ENCODE measurements around the gene SMIM5.
"Not testable (repeated sequence)": the region's sequence is repeated elsewhere in the genome, so short reads cannot be mapped to it uniquely, and the experiment has no call there.

Gene SMIM5

DNA sequence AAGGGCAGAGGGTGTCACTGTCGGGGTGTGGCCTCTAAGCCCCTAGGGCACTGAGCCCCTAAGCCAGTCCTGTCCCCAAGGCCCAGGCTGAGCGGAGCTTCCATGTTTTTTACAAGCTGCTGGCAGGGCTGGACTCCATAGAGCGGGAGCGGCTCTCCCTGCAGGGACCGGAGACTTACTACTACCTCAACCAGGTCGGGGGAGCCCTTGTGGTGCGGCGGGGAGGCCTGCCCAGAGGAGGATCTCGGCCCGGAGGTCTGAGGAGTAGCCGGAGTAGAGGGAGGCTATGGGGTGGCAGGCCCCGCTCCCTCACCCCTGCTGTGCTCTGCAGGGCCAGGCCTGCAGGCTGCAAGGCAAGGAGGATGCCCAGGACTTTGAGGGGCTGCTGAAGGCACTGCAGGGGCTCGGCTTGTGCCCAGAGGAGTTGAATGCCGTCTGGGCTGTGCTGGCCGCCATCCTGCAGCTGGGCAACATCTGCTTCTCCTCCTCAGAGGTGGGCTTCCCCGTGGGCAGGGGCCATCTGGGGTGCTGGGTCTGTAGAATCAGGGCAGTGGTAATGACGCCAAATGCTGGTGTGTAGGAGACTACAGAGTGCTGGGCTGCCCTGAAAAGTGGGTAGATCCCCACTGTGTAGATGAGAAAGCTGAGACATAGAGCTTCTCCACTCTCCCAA lies 40.8 kb upstream of the SMIM5 start:
- Histone ChIP-seq H3K9ac (ENCODE audit: low read length) (no peak overlapping the region), H3K27me3 (replicated peaks; ENCODE audit: control insufficient read depth, insufficient read depth, low read length) (peaks cover 16% of the 10 kb centered on the region), H3K4me1 (ENCODE audit: control insufficient read depth, insufficient read depth, low read length) (no peaks in the 10 kb centered on the region), H3K4me3 (ENCODE audit: low read length) (no peak overlapping the region), H3K36me3 (ENCODE audit: control insufficient read depth, insufficient read depth, low read length, severe bottlenecking) (no peaks in the 10 kb centered on the region), H3K9me3 (ENCODE audit: control insufficient read depth, low read length) (no peaks in the 10 kb centered on the region)
- no peak for DNase-seq (ENCODE audit: low read depth)

DNA sequence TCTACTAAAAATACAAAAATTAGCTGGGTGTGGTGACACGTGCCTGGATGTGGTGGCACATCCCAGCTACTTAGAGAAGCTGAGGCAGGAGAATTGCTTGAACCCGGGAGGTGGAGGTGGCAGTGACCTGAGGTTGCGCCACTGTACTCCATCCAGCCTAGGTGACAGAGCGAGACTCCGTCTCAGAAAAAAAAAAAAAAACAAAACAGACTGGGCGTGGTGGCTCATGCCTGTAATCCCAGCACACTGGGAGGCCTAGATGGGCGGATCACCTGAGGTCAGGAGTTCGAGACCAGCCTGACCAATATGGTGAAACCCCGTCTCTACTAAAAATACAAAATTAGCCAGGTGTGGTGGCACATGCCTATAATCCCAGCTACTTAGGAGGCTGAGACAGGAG lies 39.8 kb upstream of the SMIM5 start:
- H3K27me3 ChIP-seq (replicated peaks; ENCODE audit: control insufficient read depth, insufficient read depth, low read length), result peaks cover 11% of the 10 kb centered on the region
- H3K36me3 ChIP-seq (ENCODE audit: control insufficient read depth, insufficient read depth, low read length, severe bottlenecking); H3K4me1 ChIP-seq (ENCODE audit: control insufficient read depth, insufficient read depth, low read length); H3K9me3 ChIP-seq (ENCODE audit: control insufficient read depth, low read length); DNase-seq (ENCODE audit: low read depth); H3K4me3 ChIP-seq (ENCODE audit: low read length); H3K9ac ChIP-seq (ENCODE audit: low read length): not testable (repeated sequence)

GRCh38 chr17:75594499-75595283 lies 38.5 kb upstream of the SMIM5 start:
- DNase-seq (ENCODE audit: low read depth), result no peak
- Histone ChIP-seq H3K4me3 (ENCODE audit: low read length) (no peak overlapping the region), H3K9me3 (ENCODE audit: control insufficient read depth, low read length) (no peaks in the 10 kb centered on the region), H3K9ac (ENCODE audit: low read length) (no peak overlapping the region), H3K27me3 (replicated peaks; ENCODE audit: control insufficient read depth, insufficient read depth, low read length) (peaks cover 11% of the 10 kb centered on the region), H3K4me1 (ENCODE audit: control insufficient read depth, insufficient read depth, low read length) (no peaks in the 10 kb centered on the region), H3K36me3 (ENCODE audit: control insufficient read depth, insufficient read depth, low read length, severe bottlenecking) (no peaks in the 10 kb centered on the region)

- no peaks in the 10 kb centered on the region for H3K36me3 ChIP-seq (ENCODE audit: control insufficient read depth, insufficient read depth, low read length, severe bottlenecking)
- H3K4me3 ChIP-seq (ENCODE audit: low read length), result no peak overlapping the region
- no peak for DNase-seq (ENCODE audit: low read depth)
- H3K9ac ChIP-seq (ENCODE audit: low read length), result no peak overlapping the region
- no peaks in the 10 kb centered on the region for H3K9me3 ChIP-seq (ENCODE audit: control insufficient read depth, low read length)
- no peaks in the 10 kb centered on the region for H3K4me1 ChIP-seq (ENCODE audit: control insufficient read depth, insufficient read depth, low read length)
- H3K27me3 ChIP-seq (replicated peaks; ENCODE audit: control insufficient read depth, insufficient read depth, low read length), result peaks cover 11% of the 10 kb centered on the region
These were observed 37.8 kb upstream of the SMIM5 start for GRCh38 chr17:75595284-75595919.

- H3K4me3 ChIP-seq (ENCODE audit: low read length), result no peak overlapping the region
- H3K9me3 ChIP-seq (ENCODE audit: control insufficient read depth, low read length), result no peaks in the 10 kb centered on the region
- H3K9ac ChIP-seq (ENCODE audit: low read length), result no peak overlapping the region
- H3K27me3 ChIP-seq (replicated peaks; ENCODE audit: control insufficient read depth, insufficient read depth, low read length), result peaks cover 11% of the 10 kb centered on the region
- no peak for DNase-seq (ENCODE audit: low read depth)
- no peaks in the 10 kb centered on the region for H3K36me3 ChIP-seq (ENCODE audit: control insufficient read depth, insufficient read depth, low read length, severe bottlenecking)
- H3K4me1 ChIP-seq (ENCODE audit: control insufficient read depth, insufficient read depth, low read length), result no peaks in the 10 kb centered on the region
These were observed 37.3 kb upstream of the SMIM5 start for GRCh38 chr17:75595920-75596313.

DNA sequence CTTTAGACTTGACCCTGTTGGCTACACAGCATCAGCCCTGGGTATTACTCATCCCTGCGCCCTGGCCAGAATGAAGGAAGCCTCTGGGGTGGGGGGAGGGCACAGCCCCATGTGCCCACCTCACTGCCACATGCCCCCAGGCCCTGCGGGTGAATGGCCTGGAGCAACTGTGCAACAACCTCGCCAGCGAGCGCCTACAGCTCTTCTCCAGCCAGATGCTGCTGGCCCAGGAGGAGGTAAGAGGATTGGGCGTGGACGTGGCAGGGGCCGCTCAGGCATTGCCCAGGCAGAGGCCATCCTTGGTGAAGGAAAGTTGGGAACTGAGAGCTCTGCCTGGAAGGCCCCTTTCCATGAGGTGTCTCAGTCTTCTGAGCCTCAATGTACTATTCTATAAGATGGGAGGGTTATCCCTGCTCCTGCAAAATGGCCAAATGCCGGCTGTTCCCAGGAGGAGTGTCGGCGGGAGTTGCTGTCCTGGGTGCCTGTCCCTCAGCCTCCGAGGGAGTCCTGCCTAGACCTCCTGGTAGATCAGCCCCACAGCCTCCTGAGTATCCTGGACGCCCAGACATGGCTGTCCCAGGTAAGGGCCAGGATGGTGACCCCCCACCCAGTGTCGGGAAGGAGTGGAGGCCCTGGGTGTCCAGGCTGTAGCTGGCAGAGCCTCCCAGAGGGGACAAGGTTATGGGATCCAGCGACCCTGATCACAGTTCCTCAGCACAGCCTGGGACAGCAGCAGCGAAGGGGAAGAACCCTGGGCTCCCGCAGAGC lies 36.7 kb upstream of the SMIM5 start:
- Histone ChIP-seq H3K36me3 (ENCODE audit: control insufficient read depth, insufficient read depth, low read length, severe bottlenecking) (no peaks in the 10 kb centered on the region), H3K9ac (ENCODE audit: low read length) (no peak overlapping the region), H3K4me1 (ENCODE audit: control insufficient read depth, insufficient read depth, low read length) (no peaks in the 10 kb centered on the region), H3K4me3 (ENCODE audit: low read length) (no peak overlapping the region), H3K9me3 (ENCODE audit: control insufficient read depth, low read length) (no peaks in the 10 kb centered on the region), H3K27me3 (replicated peaks; ENCODE audit: control insufficient read depth, insufficient read depth, low read length) (peaks cover 11% of the 10 kb centered on the region)
- no peak for DNase-seq (ENCODE audit: low read depth)

- no peaks in the 10 kb centered on the region for H3K27me3 ChIP-seq (replicated peaks; ENCODE audit: control insufficient read depth, insufficient read depth, low read length)
- no peak overlapping the region for H3K9ac ChIP-seq (ENCODE audit: low read length)
- H3K9me3 ChIP-seq (ENCODE audit: control insufficient read depth, low read length), result no peaks in the 10 kb centered on the region
- peak; percentile 57 for DNase-seq (ENCODE audit: low read depth)
- H3K36me3 ChIP-seq (ENCODE audit: control insufficient read depth, insufficient read depth, low read length, severe bottlenecking), result no peaks in the 10 kb centered on the region
- H3K4me1 ChIP-seq (ENCODE audit: control insufficient read depth, insufficient read depth, low read length), result no peaks in the 10 kb centered on the region
- H3K4me3 ChIP-seq (ENCODE audit: low read length), result no peak overlapping the region
These were observed 31.9 kb upstream of the SMIM5 start for GRCh38 chr17:75601057-75601987.

- no peaks in the 10 kb centered on the region for H3K9me3 ChIP-seq (ENCODE audit: control insufficient read depth, low read length)
- H3K36me3 ChIP-seq (ENCODE audit: control insufficient read depth, insufficient read depth, low read length, severe bottlenecking), result no peaks in the 10 kb centered on the region
- H3K27me3 ChIP-seq (replicated peaks; ENCODE audit: control insufficient read depth, insufficient read depth, low read length), result no peaks in the 10 kb centered on the region
- H3K4me3 ChIP-seq (ENCODE audit: low read length), result no peak overlapping the region
- no peaks in the 10 kb centered on the region for H3K4me1 ChIP-seq (ENCODE audit: control insufficient read depth, insufficient read depth, low read length)
- no peak overlapping the region for H3K9ac ChIP-seq (ENCODE audit: low read length)
- DNase-seq (ENCODE audit: low read depth), result no peak
These were observed 30.6 kb upstream of the SMIM5 start for GRCh38 chr17:75602644-75603043.

- DNase-seq (ENCODE audit: low read depth), result no peak
- H3K27me3 ChIP-seq (replicated peaks; ENCODE audit: control insufficient read depth, insufficient read depth, low read length), result no peaks in the 10 kb centered on the region
- H3K9ac ChIP-seq (ENCODE audit: low read length), result no peak overlapping the region
- no peaks in the 10 kb centered on the region for H3K36me3 ChIP-seq (ENCODE audit: control insufficient read depth, insufficient read depth, low read length, severe bottlenecking)
- H3K9me3 ChIP-seq (ENCODE audit: control insufficient read depth, low read length), result no peaks in the 10 kb centered on the region
- H3K4me3 ChIP-seq (ENCODE audit: low read length), result no peak overlapping the region
- no peaks in the 10 kb centered on the region for H3K4me1 ChIP-seq (ENCODE audit: control insufficient read depth, insufficient read depth, low read length)
These were observed 30.1 kb upstream of the SMIM5 start for GRCh38 chr17:75603123-75603522.

DNA sequence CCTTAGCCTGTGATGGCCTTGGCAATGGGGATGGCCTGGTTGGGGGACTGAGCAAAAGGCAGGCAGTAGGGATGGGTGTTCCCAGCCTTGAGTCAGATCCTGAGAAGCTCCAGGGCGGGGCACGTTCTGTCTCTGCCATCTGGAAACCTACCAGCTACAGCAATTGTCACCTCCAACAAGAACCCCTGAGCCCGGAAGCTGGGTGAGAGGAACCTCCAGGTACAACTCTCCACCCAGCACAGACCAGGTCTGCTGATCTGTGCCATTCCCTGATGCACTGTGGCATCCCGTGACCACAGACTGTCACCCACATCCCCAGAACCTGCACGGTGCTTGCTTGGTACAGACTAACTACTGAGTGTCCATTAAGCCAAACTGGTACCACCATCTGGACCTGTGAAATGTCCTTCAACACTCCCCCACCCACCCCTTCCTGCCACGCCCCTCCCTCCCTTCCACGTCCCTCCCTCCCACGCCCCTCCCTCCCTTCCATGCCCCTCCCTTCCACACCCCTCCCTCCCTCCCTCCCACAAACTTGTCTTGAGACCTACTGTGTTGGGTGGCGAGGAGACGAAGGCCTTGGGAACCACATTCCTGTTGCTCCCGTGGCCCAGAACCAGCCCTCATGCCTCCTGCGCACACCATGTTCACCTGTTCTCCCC lies 29.1 kb upstream of the SMIM5 start:
- H3K36me3 ChIP-seq (ENCODE audit: control insufficient read depth, insufficient read depth, low read length, severe bottlenecking), result no peaks in the 10 kb centered on the region
- no peaks in the 10 kb centered on the region for H3K9me3 ChIP-seq (ENCODE audit: control insufficient read depth, low read length)
- no peak overlapping the region for H3K9ac ChIP-seq (ENCODE audit: low read length)
- no peaks in the 10 kb centered on the region for H3K4me1 ChIP-seq (ENCODE audit: control insufficient read depth, insufficient read depth, low read length)
- H3K4me3 ChIP-seq (ENCODE audit: low read length), result no peak overlapping the region
- H3K27me3 ChIP-seq (replicated peaks; ENCODE audit: control insufficient read depth, insufficient read depth, low read length), result no peaks in the 10 kb centered on the region
- DNase-seq (ENCODE audit: low read depth), result no peak
